ENCODE results near the gene ITPR2.

GRCh38 chr12:26654623-26655022 is 178.4 kb downstream of the ITPR2 start:
- TF ChIP-seq CTCF (IDR thresholded peaks at IDR 0.05) (no peak), POLR2A (IDR thresholded peaks at IDR 0.05) (no peak)

All from Peyer's patch (tissue), 4 donors.